PC-9 (cell line): Measurements from ENCODE around the gene ZNF283. TPM values are rescaled to one million over a fixed set of nuclear protein-coding genes. Genes with fewer than 3 reads are reported as not detected.
A peak's percentile ranks its signal among the peaks of the same experiment; 100 is the strongest.

Experiments
- BruUV-seq: library from RNA; stranded (reverse); fragments of 400-500 nt; replicated peaks from 2 replicates; lab custom pipeline; 2021; lab: Mats Ljungman, UMichigan
- CTCF ChIA-PET: fragments of 300-600 bp; sonication (Branson Sonifier 250); formaldehyde crosslinking; loops from one replicate; lab custom pipeline; 2022; ENCODE audit warnings: antibody characterized with exemption; lab: Charles Lee
- POLR2A ChIA-PET: fragments of 300-600 bp; sonication (Branson Sonifier 250); formaldehyde crosslinking; loops from one replicate; lab custom pipeline; 2022; ENCODE audit warnings: antibody characterized with exemption; ENCODE audit not compliant: unreplicated experiment; lab: Charles Lee
- DNase-seq, 2 experiments: peaks; one replicate each; pipeline versions ENCODE4 v3.0.0 to v3.0.0-alpha.2; 2015 to 2022; ENCODE audit warnings: mixed read lengths in 1 of 2
- H2AFZ ChIP-seq: fragments of 200-600 bp; sonication (generic); 2 replicates; pipeline ENCODE4 v1.8.1; 2017; ENCODE audit warnings: antibody characterized with exemption
- H3F3A ChIP-seq: fragments of 200-600 bp; sonication (generic); 2 replicates; pipeline ENCODE4 v1.8.1; 2017; ENCODE audit warnings: antibody characterized with exemption, mild to moderate bottlenecking, low read depth; ENCODE audit not compliant: insufficient read depth
- H3K27ac ChIP-seq: fragments of 200-600 bp; sonication (generic); 2 replicates; pipeline ENCODE4 v1.6.1; 2016; ENCODE audit warnings: mixed run types
- H3K27me3 ChIP-seq: fragments of 200-600 bp; sonication (generic); 2 replicates; pipeline ENCODE4 v1.6.1; 2016; ENCODE audit warnings: low read depth, mixed run types; ENCODE audit not compliant: insufficient read depth
- H3K36me3 ChIP-seq: fragments of 200-600 bp; sonication (generic); 2 replicates; pipeline ENCODE4 v1.6.1; 2016; ENCODE audit warnings: low read depth, mixed run types
- H3K4me1 ChIP-seq: fragments of 200-600 bp; sonication (generic); replicated peaks from 2 replicates; pipeline ENCODE4 v1.6.1; 2016; ENCODE audit warnings: mixed run types; ENCODE audit not compliant: insufficient read depth
- H3K4me2 ChIP-seq: fragments of 200-600 bp; sonication (generic); 2 replicates; pipeline ENCODE4 v1.6.1; 2017; ENCODE audit warnings: mixed run types
- H3K4me3 ChIP-seq: fragments of 200-600 bp; sonication (generic); 2 replicates; pipeline ENCODE4 v1.6.1; 2016; ENCODE audit warnings: mixed run types
- H3K79me2 ChIP-seq: fragments of 200-600 bp; sonication (generic); 2 replicates; pipeline ENCODE4 v1.6.1; 2017; ENCODE audit warnings: low read depth, mixed run types
- H3K9me2 ChIP-seq: fragments of 200-600 bp; sonication (generic); 2 replicates; pipeline ENCODE4 v1.8.1; 2017; ENCODE audit warnings: mild to moderate bottlenecking; ENCODE audit not compliant: insufficient read depth
- H3K9me3 ChIP-seq: fragments of 200-600 bp; sonication (generic); 2 replicates; pipeline ENCODE4 v1.8.1; 2016; ENCODE audit warnings: low read depth; ENCODE audit not compliant: insufficient read depth
- H4K20me1 ChIP-seq: fragments of 200-600 bp; sonication (generic); 2 replicates; pipeline ENCODE4 v1.8.1; 2017; ENCODE audit not compliant: insufficient read depth
- CTCF ChIP-seq: fragments of 200-600 bp; sonication (generic); conservative IDR thresholded peaks from 2 replicates; pipeline ENCODE4 v1.6.1; 2017; ENCODE audit warnings: mixed run types, antibody characterized with exemption, mild to moderate bottlenecking, moderate library complexity
- EZH2 ChIP-seq: fragments of 200-600 bp; sonication (generic); IDR thresholded peaks from 2 replicates; pipeline ENCODE4 v1.8.0; 2017; ENCODE audit warnings: antibody characterized with exemption, low read depth
- intact Hi-C: fragments of 100-400 bp; cut with micrococcal nuclease; formaldehyde crosslinking; loops from one replicate; pipeline ENCODE4 v1.10.0; 2022; ENCODE audit not compliant: unreplicated experiment
- total RNA-seq: library from RNA; stranded (reverse); gene quantifications from 2 replicates; pipeline ENCODE4 v1.2.3, GENCODE V29; 2021

Gene ZNF283
- total RNA-seq, 1 experiment from 2014 or later, result 14.8 TPM

GRCh38 chr19:43797118-43797517 lies 30.0 kb upstream of the ZNF283 start:
- Histone ChIP-seq H3K79me2 (no peaks in the 10 kb centered on the region), H3K9me3 (no peaks in the 10 kb centered on the region), H2AFZ (no peak overlapping the region), H3K4me2 (no peak overlapping the region), H3K27ac (no peak overlapping the region), H3K9me2 (no peaks in the 10 kb centered on the region), H4K20me1 (no peaks in the 10 kb centered on the region; the same call in 1 of the 2 replicates), H3F3A (peaks cover 14% of the 10 kb centered on the region), H3K4me1 (peaks cover 16% of the 10 kb centered on the region), H3K36me3 (no peaks in the 10 kb centered on the region), H3K4me3 (no peak overlapping the region), H3K27me3 (no peaks in the 10 kb centered on the region)
- BruUV-seq, result no TSS peak
- TF ChIP-seq EZH2 (no peak), CTCF (no peak)
- POLR2A ChIA-PET, result no interaction called here
- intact Hi-C loops, result loop anchor here (5.0 kb wide), 1 partner anchor 265 kb away; the partner anchor contains the start of gene ZNF575
- DNase-seq, result no peak
- CTCF ChIA-PET, result interaction anchor here (0.5 kb wide), 1 partner anchor 58 kb away, joined by 3 read pairs; no protein-coding TSS in a partner anchor

DNA sequence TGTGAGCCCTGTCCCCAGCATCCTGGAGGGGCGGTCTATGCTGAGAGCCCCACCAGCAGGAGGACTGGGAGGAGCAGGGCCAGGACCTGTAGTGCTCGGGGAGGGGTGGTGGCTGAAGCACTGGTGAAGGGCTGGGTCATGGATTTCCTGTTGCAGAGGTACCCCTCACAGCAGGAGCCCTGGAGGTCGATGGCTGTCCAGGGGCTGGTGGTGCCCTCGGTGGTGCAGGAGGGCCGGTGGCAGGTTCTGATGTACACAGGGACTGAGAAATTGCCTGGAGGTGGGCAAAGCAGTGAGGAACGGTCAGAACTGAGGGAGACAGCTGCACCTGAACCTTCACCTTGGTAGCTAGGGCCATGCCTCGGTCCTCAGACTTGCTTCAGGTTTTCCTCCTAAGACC lies 29.6 kb upstream of the ZNF283 start:
- Histone ChIP-seq H3K4me2 (peak overlapping the region; percentile 98; the same call in 1 of the 2 replicates), H3K79me2 (no peaks in the 10 kb centered on the region), H4K20me1 (no peaks in the 10 kb centered on the region; the same call in 1 of the 2 replicates), H3F3A (peaks cover 14% of the 10 kb centered on the region), H3K36me3 (no peaks in the 10 kb centered on the region), H2AFZ (no peak overlapping the region), H3K4me1 (peaks cover 16% of the 10 kb centered on the region), H3K9me3 (no peaks in the 10 kb centered on the region), H3K4me3 (no peak overlapping the region), H3K27ac (no peak overlapping the region), H3K9me2 (no peaks in the 10 kb centered on the region), H3K27me3 (no peaks in the 10 kb centered on the region)
- ChIA-PET CTCF (interaction anchor here (0.5 kb wide), 2 partner anchors 59 to 930 kb away, joined by 3 read pairs; no protein-coding TSS in a partner anchor), POLR2A (no interaction called here)
- intact Hi-C loops, result loop anchor here (5.0 kb wide), 1 partner anchor 265 kb away; the partner anchor contains the start of gene ZNF575
- TF ChIP-seq CTCF (no peak), EZH2 (no peak)
- DNase-seq, result no peak
- no TSS peak for BruUV-seq

- Histone ChIP-seq H3F3A (peaks cover 14% of the 10 kb centered on the region), H3K4me2 (peak overlapping the region; percentile 98), H3K4me3 (peak overlapping the region; percentile 63), H3K27ac (no peak overlapping the region), H3K27me3 (no peaks in the 10 kb centered on the region), H3K79me2 (no peaks in the 10 kb centered on the region), H2AFZ (peak overlapping the region; percentile 80), H3K9me2 (no peaks in the 10 kb centered on the region), H3K9me3 (no peaks in the 10 kb centered on the region), H3K36me3 (no peaks in the 10 kb centered on the region), H4K20me1 (no peaks in the 10 kb centered on the region; the same call in 1 of the 2 replicates), H3K4me1 (peaks cover 16% of the 10 kb centered on the region)
- ChIA-PET CTCF (interaction anchor here (0.5 kb wide), 1 partner anchor 930 kb away, joined by 3 read pairs; no protein-coding TSS in a partner anchor), POLR2A (no interaction called here)
- DNase-seq, result no peak
- BruUV-seq, result no TSS peak
- intact Hi-C loops, result loop anchor here (5.0 kb wide), 1 partner anchor 266 kb away; the partner anchor contains the start of gene ZNF575
- TF ChIP-seq EZH2 (no peak), CTCF (no peak)
Measured at GRCh38 chr19:43798026-43798545, 29.0 kb upstream of the ZNF283 start.
